Measurements from ENCODE around the gene FNIP2.
"Not testable (repeated sequence)": the region's sequence is repeated elsewhere in the genome, so short reads cannot be mapped to it uniquely, and the experiment has no call there.

The FNIP2 gene

GRCh38 chr4:158793430-158793829 lies 24.6 kb downstream of the FNIP2 start:
- not testable (repeated sequence) for DNase-seq (ENCODE audit: low read depth)

GRCh38 chr4:158796370-158797140 lies 27.7 kb downstream of the FNIP2 start:
- DNase-seq (ENCODE audit: low read depth): no peak

- DNase-seq (ENCODE audit: low read depth): no peak
Measured at GRCh38 chr4:158798062-158798461, 29.2 kb downstream of the FNIP2 start.

GRCh38 chr4:158799013-158799770 lies 30.4 kb downstream of the FNIP2 start:
- DNase-seq (ENCODE audit: low read depth): no peak

GRCh38 chr4:158799856-158800255 lies 31.0 kb downstream of the FNIP2 start:
- DNase-seq (ENCODE audit: low read depth): no peak

- no peak for DNase-seq (ENCODE audit: low read depth)
Measured at GRCh38 chr4:158801066-158801465, 32.2 kb downstream of the FNIP2 start.

GRCh38 chr4:158801677-158802076 lies 32.9 kb downstream of the FNIP2 start:
- DNase-seq (ENCODE audit: low read depth): no peak

GRCh38 chr4:158802914-158803313 lies 34.1 kb downstream of the FNIP2 start:
- no peak for DNase-seq (ENCODE audit: low read depth)

- no peak for DNase-seq (ENCODE audit: low read depth)
Measured at GRCh38 chr4:158805635-158806471, 37.0 kb downstream of the FNIP2 start.

- no peak for DNase-seq (ENCODE audit: low read depth)
Measured at GRCh38 chr4:158807691-158808090, 38.9 kb downstream of the FNIP2 start.

GRCh38 chr4:158808399-158808798 lies 39.6 kb downstream of the FNIP2 start:
- no peak for DNase-seq (ENCODE audit: low read depth)

- DNase-seq (ENCODE audit: low read depth): not testable (repeated sequence)
Measured at GRCh38 chr4:158809208-158809607, 40.4 kb downstream of the FNIP2 start.

- peak; percentile 89 for DNase-seq (ENCODE audit: low read depth)
Measured at GRCh38 chr4:158809611-158810486, 41.0 kb downstream of the FNIP2 start.

- DNase-seq (ENCODE audit: low read depth): peak; percentile 90
Measured at GRCh38 chr4:158810487-158811215, 41.8 kb downstream of the FNIP2 start.

- DNase-seq (ENCODE audit: low read depth): no peak
Measured at GRCh38 chr4:158811216-158811540, 42.4 kb downstream of the FNIP2 start.

- no peak for DNase-seq (ENCODE audit: low read depth)
Measured at GRCh38 chr4:158811704-158812103, 42.9 kb downstream of the FNIP2 start.

- no peak for DNase-seq (ENCODE audit: low read depth)
Measured at GRCh38 chr4:158812133-158812532, 43.3 kb downstream of the FNIP2 start.

- DNase-seq (ENCODE audit: low read depth): no peak
Measured at GRCh38 chr4:158812543-158812942, 43.7 kb downstream of the FNIP2 start.

GRCh38 chr4:158813113-158813512 lies 44.3 kb downstream of the FNIP2 start:
- DNase-seq (ENCODE audit: low read depth): no peak

- DNase-seq (ENCODE audit: low read depth): no peak
Measured at GRCh38 chr4:158814207-158814606, 45.4 kb downstream of the FNIP2 start.

Measured in HS-27A (cell line).